Endometrium (tissue), 2 donors: ENCODE results near the gene RGPD5.
"Not testable (repeated sequence)": the region's sequence is repeated elsewhere in the genome, so short reads cannot be mapped to it uniquely, and the experiment has no call there.

Experiments
- FAIRE-seq: peaks from 2 replicates; lab custom pipeline; 2012; peaks lifted over from hg19 to GRCh38; lab: Jason Lieb, UNC
- donor health status: control.
- donor health status: control.

The RGPD5 gene

GRCh38 chr2:109794074-109794737, at the start of gene RGPD5:
RGPD5 (plus strand) TSS chr2:109794305; CDS start chr2:109794466, 161 bp downstream.
- FAIRE-seq: peak; percentile 59

DNA sequence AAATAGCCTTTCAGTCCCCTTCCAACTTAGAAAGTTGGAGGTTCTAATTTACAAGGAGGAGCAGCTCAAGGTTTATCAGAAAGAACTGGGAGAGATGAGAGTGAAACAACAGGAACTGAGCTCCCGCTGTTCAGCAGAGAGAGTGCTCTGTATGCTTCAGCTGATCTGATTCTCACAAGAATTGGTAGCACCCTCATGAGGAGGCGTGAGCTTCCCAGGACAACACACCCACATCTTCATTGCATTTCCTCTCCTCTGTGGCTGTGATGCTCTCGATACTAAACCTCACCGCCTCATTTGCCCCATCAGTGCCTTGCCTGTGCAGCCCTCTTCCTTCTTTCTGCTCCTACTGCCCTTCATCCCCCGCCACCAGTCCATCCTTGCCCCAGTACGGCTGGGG, 42.5 kb upstream of the RGPD5 start:
- FAIRE-seq: not testable (repeated sequence)

DNA sequence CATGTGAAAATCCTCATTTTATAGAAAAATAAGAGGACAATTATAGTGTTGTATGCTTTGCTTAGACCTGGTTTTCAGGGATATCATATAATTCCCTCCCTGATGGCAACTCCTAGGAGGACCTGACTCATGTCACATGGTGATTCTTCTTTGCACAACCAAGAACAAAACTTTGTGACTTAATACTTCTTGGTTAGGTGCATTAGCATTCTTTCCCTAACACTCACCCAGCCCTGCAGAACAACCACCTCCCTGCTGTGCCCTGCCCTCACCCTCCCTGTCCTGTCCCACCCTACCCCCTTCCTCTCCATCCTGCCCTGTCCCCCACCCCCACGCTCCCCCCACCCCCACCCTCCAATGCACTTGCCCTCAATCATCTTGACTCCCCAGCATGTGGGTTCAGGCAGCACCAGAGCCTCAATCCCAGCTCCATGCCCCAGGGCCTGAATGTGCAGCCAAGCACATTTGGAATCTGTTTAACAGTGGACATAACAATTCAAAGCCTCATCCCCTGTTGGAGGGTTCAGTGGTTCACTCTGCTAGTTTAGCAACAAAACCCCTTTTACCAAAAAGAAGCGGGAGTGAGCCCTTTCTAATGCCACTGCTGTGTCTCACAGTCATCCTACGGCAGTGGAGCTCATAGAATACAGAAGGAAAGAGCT, 36.8 kb upstream of the RGPD5 start:
- not testable (repeated sequence) for FAIRE-seq

- FAIRE-seq: not testable (repeated sequence)
Observed at GRCh38 chr2:109760265-109761042, 33.7 kb upstream of the RGPD5 start.

DNA sequence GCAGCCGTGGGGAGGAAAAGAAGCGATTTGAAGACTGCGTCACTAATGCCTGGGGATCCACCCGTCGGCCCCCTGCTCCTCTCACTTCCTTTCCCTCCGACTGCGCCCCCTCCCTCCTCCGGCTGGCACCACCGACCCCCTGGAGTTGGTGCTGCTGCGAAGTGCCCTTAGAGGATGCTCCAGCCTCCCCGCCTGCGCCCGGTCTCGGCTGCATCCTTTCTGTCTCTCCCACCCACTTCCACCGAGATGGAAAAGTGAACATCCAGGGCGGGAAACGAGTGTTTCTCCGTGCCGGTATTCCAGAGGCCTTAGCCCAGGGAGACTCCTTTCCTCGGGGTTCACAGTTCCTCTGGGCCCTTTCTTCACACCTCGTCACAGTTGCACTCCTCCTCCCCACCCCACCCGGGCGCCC, 33.1 kb upstream of the RGPD5 start:
- not testable (repeated sequence) for FAIRE-seq

DNA sequence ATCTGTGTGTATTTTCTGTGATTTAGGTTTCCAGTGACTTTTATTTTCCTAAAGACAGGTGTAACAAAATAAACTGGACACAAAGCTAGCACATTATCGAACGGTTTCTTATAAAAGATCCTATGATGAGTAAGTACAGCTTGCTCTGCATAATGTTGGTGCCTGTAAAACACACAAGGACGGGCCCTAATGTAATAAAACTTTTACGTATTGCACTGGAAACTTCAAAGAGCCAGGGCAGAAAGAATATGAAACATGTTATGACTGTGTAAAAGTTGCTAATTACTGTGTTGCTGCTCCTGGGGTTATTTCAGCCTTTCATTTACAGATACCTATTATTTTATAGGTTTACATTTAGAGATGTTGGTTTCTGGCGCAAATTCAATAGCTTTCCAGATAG, 32.1 kb upstream of the RGPD5 start:
- not testable (repeated sequence) for FAIRE-seq

DNA sequence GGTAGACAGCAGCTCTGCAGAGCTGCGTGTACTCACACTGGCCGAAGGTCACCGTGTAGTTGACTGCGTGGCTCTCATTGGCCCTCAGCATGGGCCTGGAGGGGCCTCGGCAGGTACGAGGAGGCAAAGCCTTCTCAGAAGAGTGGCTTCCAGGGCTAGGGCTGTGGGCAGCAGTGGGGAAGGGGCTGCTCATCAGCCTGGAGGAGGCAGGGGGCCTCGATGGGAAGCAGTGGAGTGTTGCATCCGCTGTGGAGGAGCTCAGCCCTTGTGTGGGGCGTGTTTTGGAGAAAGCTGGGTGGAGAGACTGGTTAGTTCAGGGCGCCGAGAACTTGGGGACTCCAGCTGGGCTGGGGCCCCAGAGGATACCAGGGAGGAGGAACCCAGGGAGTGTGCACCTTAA, 28.0 kb upstream of the RGPD5 start:
- FAIRE-seq: not testable (repeated sequence)

DNA sequence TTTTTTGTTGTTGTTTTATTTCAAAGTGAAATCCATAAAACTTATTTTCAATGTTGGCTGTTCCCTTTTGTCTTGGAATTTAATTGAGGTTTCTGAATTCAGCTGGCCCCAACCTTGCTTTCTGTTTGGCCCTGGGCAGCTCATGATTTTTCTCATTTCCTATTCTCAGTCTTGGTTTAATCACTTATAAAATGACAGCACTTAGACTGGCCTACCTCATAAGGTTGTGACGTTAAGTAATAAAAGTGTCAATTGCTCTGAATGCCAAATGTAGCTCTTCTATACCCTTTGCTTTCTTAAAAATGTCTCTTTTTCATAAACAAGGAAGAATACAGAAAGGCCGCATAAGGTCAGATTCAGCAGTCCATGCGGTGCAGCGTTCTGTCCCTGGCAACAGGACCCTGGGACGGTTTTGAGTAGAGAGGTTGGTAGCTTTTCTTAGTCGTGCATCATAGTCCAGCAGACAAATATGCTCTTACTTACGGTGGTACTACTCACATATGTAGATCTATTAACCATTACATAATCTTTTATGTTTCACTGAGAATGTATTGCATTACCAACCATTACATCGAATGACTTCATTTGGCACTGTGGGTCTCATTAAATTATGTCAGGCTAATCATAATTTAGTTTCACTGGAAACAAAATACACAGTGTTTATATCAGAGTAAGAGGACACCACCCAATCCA, 27.1 kb upstream of the RGPD5 start:
- not testable (repeated sequence) for FAIRE-seq

DNA sequence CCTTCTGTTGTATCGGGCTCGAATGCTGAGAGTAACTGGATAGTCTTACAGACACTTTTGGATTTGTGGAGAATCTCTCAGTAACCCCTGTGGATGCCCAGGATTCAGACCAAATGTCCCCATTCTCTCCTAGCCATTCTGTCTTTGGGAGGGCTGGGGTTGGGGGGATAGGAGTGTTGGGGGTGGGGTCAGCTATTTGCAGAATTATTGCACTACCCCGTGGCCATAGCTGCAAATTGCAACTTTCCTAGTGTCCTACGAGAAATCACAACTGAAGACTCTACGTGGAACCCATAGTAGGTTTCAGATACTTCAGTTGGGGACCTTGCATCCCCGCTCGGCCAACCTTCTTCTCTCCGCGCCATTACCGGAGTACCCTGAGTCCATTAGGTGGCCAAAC, 25.2 kb upstream of the RGPD5 start:
- FAIRE-seq: not testable (repeated sequence)

GRCh38 chr2:109779118-109779517, 15.0 kb upstream of the RGPD5 start:
- FAIRE-seq: not testable (repeated sequence)

DNA sequence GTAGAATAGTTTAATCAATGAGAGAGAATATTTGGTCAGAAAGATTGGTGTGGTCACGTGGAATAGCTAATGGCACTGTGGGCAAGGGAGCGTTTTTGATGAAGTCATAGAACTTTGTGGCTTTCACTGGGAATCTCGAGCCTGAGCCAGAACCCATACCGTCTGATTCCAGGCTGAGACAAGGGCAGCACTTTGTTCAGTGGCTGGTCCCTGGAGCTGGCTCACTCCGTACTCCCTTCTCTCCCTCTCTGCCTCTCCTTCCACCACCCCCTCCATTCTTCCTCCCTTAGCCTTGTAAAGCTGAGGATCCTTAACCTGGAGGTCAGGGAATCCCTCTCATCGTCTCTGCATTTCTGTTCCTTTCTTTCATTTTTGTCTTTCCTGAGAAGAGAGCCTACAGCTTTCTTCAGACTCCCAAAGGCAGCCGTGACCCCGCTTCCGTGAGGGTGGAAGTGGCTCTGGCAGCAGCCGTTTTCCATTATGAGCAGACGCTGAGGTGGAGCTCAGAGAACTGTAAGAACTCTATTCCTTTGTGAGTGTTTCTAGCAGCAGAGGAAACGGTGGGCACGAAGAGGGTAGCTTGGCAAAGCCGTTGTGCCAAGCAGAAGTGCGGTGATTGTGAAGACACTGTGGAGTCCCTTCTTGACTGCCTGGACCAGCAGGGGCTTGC, 12.8 kb upstream of the RGPD5 start:
- not testable (repeated sequence) for FAIRE-seq

DNA sequence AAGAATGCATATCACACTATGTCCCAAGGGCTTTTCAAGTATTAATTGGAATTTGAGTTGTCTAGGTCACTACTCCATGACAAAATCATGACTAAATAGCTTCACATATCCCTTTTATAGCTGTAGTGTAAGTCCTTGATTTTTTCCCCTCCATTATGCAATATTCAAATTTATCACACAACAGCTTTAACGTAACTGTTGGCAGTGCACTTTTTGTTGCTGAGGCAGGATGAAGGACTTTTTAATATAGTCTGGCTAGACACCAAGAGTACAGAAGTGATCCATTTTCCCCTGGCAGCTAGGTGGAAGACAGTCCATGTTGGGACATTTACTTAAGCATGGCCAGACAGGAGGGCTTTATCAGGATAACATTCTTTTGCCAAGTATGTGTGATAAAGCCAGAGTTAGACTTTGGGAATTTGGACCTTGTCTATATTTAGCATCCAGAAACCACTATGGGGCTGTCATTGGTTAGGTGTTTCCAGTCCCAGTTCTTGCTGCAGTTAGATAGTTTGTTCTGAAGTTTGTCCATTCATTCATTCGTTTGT, 11.6 kb upstream of the RGPD5 start:
- not testable (repeated sequence) for FAIRE-seq

DNA sequence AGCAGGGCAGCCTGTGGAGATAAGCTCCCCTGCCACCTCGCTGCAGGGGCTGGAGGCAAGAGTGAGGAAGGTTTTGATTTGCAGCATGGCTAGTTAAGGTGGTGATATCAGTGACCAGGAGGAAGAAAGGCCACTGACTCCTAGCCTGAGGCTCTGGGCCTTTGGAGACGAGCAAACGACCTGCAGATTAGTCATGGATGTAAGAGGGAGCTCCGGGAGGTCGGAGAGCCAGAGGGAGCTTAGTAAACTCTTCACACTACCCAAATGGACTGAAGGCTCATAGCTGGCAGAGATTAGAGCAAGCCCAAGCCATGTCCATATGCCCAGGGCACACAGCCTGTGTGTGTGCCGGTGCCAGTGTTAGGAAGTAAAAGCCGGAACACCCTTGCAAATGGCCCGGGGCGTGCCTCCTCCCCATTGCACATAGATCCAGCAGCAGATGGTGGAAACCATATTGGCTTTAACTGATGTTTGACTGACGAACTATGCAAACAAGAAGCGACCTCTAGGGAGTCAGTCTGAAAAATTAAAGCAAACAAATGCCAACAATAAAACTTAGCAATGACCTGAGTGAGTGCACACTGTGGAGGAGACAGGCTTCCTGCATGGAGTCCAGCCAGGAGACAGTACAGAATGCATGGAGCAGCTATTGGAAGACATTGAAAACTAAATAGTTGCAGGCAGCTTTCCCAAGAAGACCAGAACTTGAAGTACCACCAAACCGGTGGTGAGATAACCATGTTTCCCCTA, 2.4 kb upstream of the RGPD5 start:
- not testable (repeated sequence) for FAIRE-seq

DNA sequence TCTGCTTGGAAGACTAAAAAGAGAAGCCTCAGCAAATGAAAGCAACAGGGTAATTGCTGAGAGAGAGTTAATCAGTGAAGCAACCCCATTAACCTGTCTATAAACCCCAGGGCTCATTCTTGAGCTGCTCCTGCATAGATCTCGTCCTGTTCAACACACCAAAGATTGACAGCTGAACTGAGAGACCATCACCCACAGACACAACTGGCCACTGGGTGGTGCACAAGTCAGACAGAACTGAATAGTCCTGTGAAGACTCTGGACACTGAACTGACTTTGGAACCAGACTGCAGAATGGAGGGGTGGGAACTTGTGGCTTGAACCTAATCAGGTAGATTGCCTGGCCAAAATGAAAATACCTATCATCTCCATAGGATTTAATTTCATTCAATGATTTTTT, 1.4 kb upstream of the RGPD5 start:
- FAIRE-seq: not testable (repeated sequence)

- peak; percentile 15 for FAIRE-seq
Observed at GRCh38 chr2:109871129-109871751, 77.1 kb downstream of the RGPD5 start.

- FAIRE-seq: not testable (repeated sequence)
Observed at GRCh38 chr2:109876625-109877024, 82.5 kb downstream of the RGPD5 start.

DNA sequence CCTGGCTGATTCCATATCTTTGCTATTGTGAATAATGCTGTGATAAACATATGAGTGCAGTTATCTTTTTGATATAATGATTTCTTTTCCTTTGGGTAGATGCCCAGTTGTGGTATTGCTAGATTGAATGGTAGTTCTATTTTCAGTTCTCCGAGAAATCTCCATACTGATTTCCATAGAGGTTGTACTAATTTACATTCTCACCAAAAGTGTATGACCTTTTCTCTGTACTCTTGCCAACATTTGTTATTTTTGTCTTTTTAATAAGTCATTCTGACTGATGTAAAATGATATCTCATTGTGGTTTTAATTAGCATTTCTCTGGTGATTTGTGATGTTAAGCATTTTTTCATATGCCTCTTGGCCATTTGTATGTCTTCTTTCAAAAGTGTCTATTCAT, 88.0 kb downstream of the RGPD5 start:
- peak; percentile 79 for FAIRE-seq

DNA sequence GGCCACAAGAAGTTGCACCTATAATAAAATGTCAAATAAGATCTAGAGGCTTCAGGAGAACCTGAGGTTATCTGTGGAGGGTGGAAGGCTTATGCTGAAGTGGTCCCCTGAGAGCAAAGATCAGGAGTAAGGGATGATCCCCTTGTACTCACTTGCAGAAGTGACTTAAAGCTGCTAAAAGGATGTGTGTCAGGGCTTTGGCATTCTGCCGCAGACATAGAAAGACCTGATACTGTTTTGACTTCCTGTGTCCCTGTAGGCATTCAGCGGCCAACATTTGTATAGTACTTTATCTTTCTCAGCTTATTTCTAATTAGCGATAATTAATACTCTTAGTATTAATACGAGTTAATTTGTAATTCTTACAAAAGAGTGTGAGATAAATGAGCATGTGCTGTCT, 94.3 kb downstream of the RGPD5 start:
- not testable (repeated sequence) for FAIRE-seq

- peak; percentile 81 for FAIRE-seq
Observed at GRCh38 chr2:109889909-109890308, 95.8 kb downstream of the RGPD5 start.

GRCh38 chr2:109891024-109891423, 96.9 kb downstream of the RGPD5 start:
- not testable (repeated sequence) for FAIRE-seq
